H7 (cell line): ENCODE data around the gene TAF11L6. TPM values are rescaled to one million over a fixed set of nuclear protein-coding genes. Genes with fewer than 3 reads are reported as not detected.
"Not testable (repeated sequence)": the region's sequence is repeated elsewhere in the genome, so short reads cannot be mapped to it uniquely, and the experiment has no call there.

ENCODE experiments used
- DNase-seq: peaks from one replicate; pipeline ENCODE4 v3.0.0; 2012
- H3K27me3 ChIP-seq: 2 replicates; pipeline ENCODE4 v1.6.0; 2011; ENCODE audit warnings: mild to moderate bottlenecking, low read length; ENCODE audit not compliant: control insufficient read depth, insufficient read depth
- H3K36me3 ChIP-seq: replicated peaks from 2 replicates; pipeline ENCODE4 v1.5.1; 2011; ENCODE audit warnings: low read length; ENCODE audit not compliant: control insufficient read depth, insufficient read depth
- H3K4me3 ChIP-seq: 2 replicates; pipeline ENCODE4 v1.5.1; 2011; ENCODE audit warnings: low read depth, mild to moderate bottlenecking, control low read depth, low read length, moderate library complexity; ENCODE audit not compliant: insufficient read depth
- total RNA-seq: library from RNA; depleted of rRNA; stranded (reverse); fragments of >200 nt; shearing (Covaris generic); gene quantifications from 2 replicates; pipeline ENCODE4 v1.2.3, GENCODE V29; 2014; rRNA removed

Gene TAF11L6
- total RNA-seq, 1 experiment from 2014 or later: not detected

DNA sequence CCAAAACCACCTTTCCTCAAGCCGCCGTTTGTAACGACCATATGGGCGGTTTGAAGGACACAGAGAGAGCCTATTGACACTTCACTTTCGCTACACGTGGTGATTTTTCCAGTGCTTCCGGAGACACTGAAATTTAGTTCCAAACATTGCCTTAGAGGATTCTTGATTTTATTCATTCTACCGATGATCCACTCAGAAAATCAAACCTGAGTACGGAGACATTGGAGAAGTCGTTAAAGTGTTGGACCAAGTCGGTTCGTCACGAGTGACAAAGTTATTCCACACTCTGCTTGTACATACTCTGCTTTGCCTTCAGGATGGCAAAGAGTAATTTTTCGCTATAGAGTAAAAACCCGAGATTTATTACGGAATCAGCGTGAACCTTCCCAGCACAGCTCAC is 2.0 kb upstream of the TAF11L6 start:
- DNase-seq, H3K4me3 ChIP-seq, H3K36me3 ChIP-seq, H3K27me3 ChIP-seq: not testable (repeated sequence)

Other genes with a start within 250 kb of the TAF11L6 start
- not detected in 2 replicates for gene TAF11L2, start 30.4 kb upstream of the TAF11L6 start, total RNA-seq
- gene TAF11L3, start 10.3 kb upstream of the TAF11L6 start, total RNA-seq: not detected in 2 replicates
- not detected in 2 replicates for gene TAF11L4, start 6.9 kb upstream of the TAF11L6 start, total RNA-seq
- not detected in 2 replicates for gene TAF11L5, start 3.4 kb upstream of the TAF11L6 start, total RNA-seq
- not detected in 2 replicates for gene TAF11L7, start 57.1 kb downstream of the TAF11L6 start, total RNA-seq
- not detected in 2 replicates for gene TAF11L8, start 62.3 kb downstream of the TAF11L6 start, total RNA-seq
- not detected in 2 replicates for gene TAF11L9, start 65.7 kb downstream of the TAF11L6 start, total RNA-seq
- not detected in 2 replicates for gene TAF11L10, start 69.2 kb downstream of the TAF11L6 start, total RNA-seq
- not detected in 2 replicates for gene TAF11L11, start 75.5 kb downstream of the TAF11L6 start, total RNA-seq
- gene TAF11L12, start 81.7 kb downstream of the TAF11L6 start, total RNA-seq: not detected in 2 replicates
- not detected in 2 replicates for gene TAF11L13, start 103.4 kb downstream of the TAF11L6 start, total RNA-seq
- not detected in 2 replicates for gene TAF11L14, start 105.8 kb downstream of the TAF11L6 start, total RNA-seq